Erythroblast (primary cell): ENCODE results near the gene GPR39.

Experiments
- DNase-seq, 2 experiments: peaks; one replicate each; lab custom pipeline; 2025; lab: John Stamatoyannopoulos, UW
- GATA1 ChIP-seq: IDR thresholded peaks from 2 replicates; pipeline ENCODE4 v1.6.1; 2011; ENCODE audit warnings: low read depth, mild to moderate bottlenecking, control low read depth, low read length, moderate library complexity
- POLR2A ChIP-seq: IDR thresholded peaks from 2 replicates; pipeline ENCODE4 v1.6.1; 2011; ENCODE audit warnings: mild to moderate bottlenecking, low read length

GPR39 gene

GRCh38 chr2:132638313-132639040 lies 221.9 kb downstream of the GPR39 start:
- DNase-seq, result no peak
- TF ChIP-seq GATA1 (no peak), POLR2A (no peak)

- DNase-seq, result no peak
- no peak for TF ChIP-seq POLR2A
- no peak for TF ChIP-seq GATA1
Measured at GRCh38 chr2:132640116-132640515, 223.5 kb downstream of the GPR39 start.

GRCh38 chr2:132641819-132642218 lies 225.2 kb downstream of the GPR39 start:
- no peak for DNase-seq
- TF ChIP-seq POLR2A (no peak), GATA1 (no peak)

GRCh38 chr2:132642415-132642814 lies 225.8 kb downstream of the GPR39 start:
- DNase-seq, result no peak
- TF ChIP-seq GATA1 (no peak), POLR2A (no peak)

GRCh38 chr2:132645176-132645575 lies 228.6 kb downstream of the GPR39 start:
- no peak for TF ChIP-seq POLR2A
- TF ChIP-seq GATA1, result no peak
- no peak for DNase-seq

- TF ChIP-seq POLR2A (no peak), GATA1 (no peak)
- DNase-seq, result no peak
Measured at GRCh38 chr2:132645722-132646539, 229.3 kb downstream of the GPR39 start.

- TF ChIP-seq POLR2A (no peak), GATA1 (no peak)
- DNase-seq, result no peak
Measured at GRCh38 chr2:132646540-132647108, 230.0 kb downstream of the GPR39 start.

GRCh38 chr2:132651115-132652045 lies 234.8 kb downstream of the GPR39 start:
- no peak for DNase-seq
- TF ChIP-seq POLR2A, result no peak
- TF ChIP-seq GATA1, result no peak

- TF ChIP-seq GATA1 (no peak), POLR2A (no peak)
- DNase-seq, result no peak
Measured at GRCh38 chr2:132652474-132652873, 235.9 kb downstream of the GPR39 start.

- DNase-seq, result no peak
- TF ChIP-seq GATA1 (no peak), POLR2A (no peak)
Measured at GRCh38 chr2:132654335-132654734, 237.7 kb downstream of the GPR39 start.

- TF ChIP-seq GATA1 (no peak), POLR2A (no peak)
Measured at GRCh38 chr2:132654968-132655367, 238.4 kb downstream of the GPR39 start.

GRCh38 chr2:132656266-132656975 lies 239.8 kb downstream of the GPR39 start:
- no peak for TF ChIP-seq POLR2A
- no peak for TF ChIP-seq GATA1
- DNase-seq, result no peak

More at GRCh38 chr2:132654968-132655367, 238.4 kb downstream of the GPR39 start:
- no peak for DNase-seq

GRCh38 chr2:132659331-132659730 lies 242.7 kb downstream of the GPR39 start:
- DNase-seq, result no peak
- no peak for TF ChIP-seq GATA1
- TF ChIP-seq POLR2A, result no peak
